MM.1S (cell line): ENCODE measurements around the gene NLGN2.

Experiments used
- DNase-seq: peaks from one replicate; pipeline ENCODE4 v3.0.0-alpha.2; 2015
- H2AFZ ChIP-seq: fragments of 300-600 bp; sonication (generic); 2 replicates; pipeline ENCODE4 v1.6.0; 2016; ENCODE audit warnings: antibody characterized with exemption, low read length
- H3F3A ChIP-seq: fragments of 300-600 bp; sonication (generic); 2 replicates; pipeline ENCODE4 v1.6.1; 2016; ENCODE audit warnings: mild to moderate bottlenecking, antibody characterized with exemption, low read length, moderate library complexity, mixed read lengths; ENCODE audit not compliant: insufficient read depth
- H3K27ac ChIP-seq: fragments of 300-600 bp; sonication (generic); 2 replicates; pipeline ENCODE4 v1.5.1; 2016; ENCODE audit warnings: mild to moderate bottlenecking, low read length
- H3K27me3 ChIP-seq: fragments of 300-600 bp; sonication (generic); replicated peaks from 2 replicates; pipeline ENCODE4 v1.6.0; 2016; ENCODE audit warnings: low read length; ENCODE audit not compliant: insufficient read depth
- H3K36me3 ChIP-seq: fragments of 300-600 bp; sonication (generic); replicated peaks from 2 replicates; pipeline ENCODE4 v1.6.1; 2016; ENCODE audit warnings: mild to moderate bottlenecking, low read length, mixed read lengths; ENCODE audit not compliant: insufficient read depth
- H3K4me1 ChIP-seq: fragments of 300-600 bp; sonication (generic); 2 replicates; pipeline ENCODE4 v1.6.1; 2016; ENCODE audit warnings: low read length, mixed read lengths
- H3K4me2 ChIP-seq: fragments of 300-600 bp; sonication (generic); 2 replicates; pipeline ENCODE4 v1.6.0; 2016; ENCODE audit warnings: low read depth, low read length
- H3K4me3 ChIP-seq: fragments of 300-600 bp; sonication (generic); 2 replicates; pipeline ENCODE4 v1.5.1; 2016; ENCODE audit warnings: low read length, mixed read lengths
- H3K79me2 ChIP-seq: fragments of 300-600 bp; sonication (generic); 2 replicates; pipeline ENCODE4 v1.6.1; 2016; ENCODE audit warnings: mixed run types, low read length, mixed read lengths
- H3K9ac ChIP-seq: fragments of 300-600 bp; sonication (generic); 2 replicates; pipeline ENCODE4 v1.6.1; 2016; ENCODE audit warnings: low read length, mixed read lengths
- H3K9me2 ChIP-seq: fragments of 300-600 bp; sonication (generic); replicated peaks from 2 replicates; pipeline ENCODE4 v1.6.1; 2016; ENCODE audit warnings: mild to moderate bottlenecking, low read length, mixed read lengths; ENCODE audit not compliant: insufficient read depth
- H3K9me3 ChIP-seq: fragments of 300-600 bp; sonication (generic); replicated peaks from 2 replicates; pipeline ENCODE4 v1.6.1; 2016; ENCODE audit warnings: mild to moderate bottlenecking, low read length, mixed read lengths; ENCODE audit not compliant: insufficient read depth
- H4K20me1 ChIP-seq: fragments of 300-600 bp; sonication (generic); 2 replicates; pipeline ENCODE4 v1.6.1; 2016; ENCODE audit warnings: mild to moderate bottlenecking, low read length, moderate library complexity, mixed read lengths; ENCODE audit not compliant: insufficient read depth
- CTCF ChIP-seq: fragments of 300-600 bp; sonication (generic); IDR thresholded peaks from 2 replicates; pipeline ENCODE4 v1.5.1; 2016; ENCODE audit warnings: antibody characterized with exemption, low read length, mixed read lengths
- EZH2 ChIP-seq: fragments of 300-600 bp; sonication (generic); optimal IDR thresholded peaks from 2 replicates; pipeline ENCODE3; 2017; ENCODE audit warnings: low read depth, mild to moderate bottlenecking, antibody characterized with exemption, low read length, mixed read lengths
- EZH2phosphoT487 ChIP-seq: fragments of 300-600 bp; sonication (generic); IDR thresholded peaks from 2 replicates; pipeline ENCODE4 v1.6.1; 2018; ENCODE audit warnings: antibody characterized with exemption, low read length

NLGN2 gene

GRCh38 chr17:7467498-7467897 is 59.9 kb downstream of the NLGN2 start:
- no peak for TF ChIP-seq EZH2phosphoT487
- TF ChIP-seq EZH2 = no peak
- no peak for TF ChIP-seq CTCF
- Histone ChIP-seq H3K9ac (no peak overlapping the region), H4K20me1 (no peaks in the 10 kb centered on the region), H3K4me3 (no peak overlapping the region), H3F3A (no peaks in the 10 kb centered on the region), H3K9me2 (no peaks in the 10 kb centered on the region), H3K36me3 (no peaks in the 10 kb centered on the region), H3K79me2 (no peaks in the 10 kb centered on the region), H3K4me2 (no peak overlapping the region), H2AFZ (no peak overlapping the region), H3K4me1 (no peaks in the 10 kb centered on the region), H3K27me3 (no peaks in the 10 kb centered on the region), H3K27ac (no peak overlapping the region), H3K9me3 (no peaks in the 10 kb centered on the region)
- DNase-seq = no peak

GRCh38 chr17:7468290-7468689 is 60.6 kb downstream of the NLGN2 start:
- Histone ChIP-seq H3K36me3 (no peaks in the 10 kb centered on the region), H3K4me2 (no peak overlapping the region), H3F3A (no peaks in the 10 kb centered on the region), H3K79me2 (no peaks in the 10 kb centered on the region), H3K27ac (no peak overlapping the region), H4K20me1 (no peaks in the 10 kb centered on the region), H3K4me1 (no peaks in the 10 kb centered on the region), H2AFZ (no peak overlapping the region), H3K9ac (no peak overlapping the region), H3K4me3 (no peak overlapping the region), H3K9me2 (no peaks in the 10 kb centered on the region), H3K27me3 (no peaks in the 10 kb centered on the region), H3K9me3 (no peaks in the 10 kb centered on the region)
- TF ChIP-seq CTCF = no peak
- TF ChIP-seq EZH2 = no peak
- TF ChIP-seq EZH2phosphoT487 = no peak
- no peak for DNase-seq

DNA sequence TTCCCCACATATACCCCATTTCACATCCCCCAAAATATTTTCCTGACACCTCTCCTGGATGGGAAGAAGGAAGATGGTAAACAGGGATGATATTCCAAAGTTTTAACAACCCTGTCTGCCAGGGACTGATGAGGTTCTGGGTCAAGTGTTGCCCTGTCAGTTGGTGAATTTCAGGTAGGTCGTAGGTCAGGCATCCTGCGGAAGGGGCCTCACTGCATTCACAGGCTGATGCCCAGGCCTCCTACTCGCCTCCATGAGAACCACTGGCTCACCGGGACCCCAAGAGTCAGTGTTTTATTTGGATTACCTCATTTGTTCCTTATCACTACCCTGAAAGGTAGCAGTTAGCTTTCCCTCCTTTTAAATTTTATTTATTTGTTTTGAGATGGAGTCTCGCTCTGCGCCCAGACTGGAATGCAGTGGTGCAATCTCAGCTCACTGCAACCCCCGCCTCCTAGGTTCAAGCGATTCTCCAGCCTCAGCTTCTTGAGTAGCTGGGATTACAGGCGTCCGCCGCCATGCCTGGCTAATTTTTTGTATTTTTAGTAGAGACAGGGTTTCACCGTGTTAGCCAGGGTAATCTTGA is 61.3 kb downstream of the NLGN2 start:
- Histone ChIP-seq H3K79me2 (no peaks in the 10 kb centered on the region), H3K4me1 (no peaks in the 10 kb centered on the region), H3K9me3 (no peaks in the 10 kb centered on the region), H3K4me3 (no peak overlapping the region), H3K9me2 (no peaks in the 10 kb centered on the region), H3K9ac (no peak overlapping the region), H2AFZ (no peak overlapping the region), H3K27ac (no peak overlapping the region), H3F3A (no peaks in the 10 kb centered on the region), H3K27me3 (no peaks in the 10 kb centered on the region), H4K20me1 (no peaks in the 10 kb centered on the region), H3K36me3 (no peaks in the 10 kb centered on the region), H3K4me2 (no peak overlapping the region)
- no peak for DNase-seq
- TF ChIP-seq CTCF (no peak), EZH2phosphoT487 (no peak), EZH2 (no peak)
